Measurements from ENCODE around the gene PGBD5. TPM values are rescaled to one million over a fixed set of nuclear protein-coding genes. Genes with fewer than 3 reads are reported as not detected.

PGBD5 gene
- total RNA-seq, 2 experiments from 2014 or later: not detected

DNA sequence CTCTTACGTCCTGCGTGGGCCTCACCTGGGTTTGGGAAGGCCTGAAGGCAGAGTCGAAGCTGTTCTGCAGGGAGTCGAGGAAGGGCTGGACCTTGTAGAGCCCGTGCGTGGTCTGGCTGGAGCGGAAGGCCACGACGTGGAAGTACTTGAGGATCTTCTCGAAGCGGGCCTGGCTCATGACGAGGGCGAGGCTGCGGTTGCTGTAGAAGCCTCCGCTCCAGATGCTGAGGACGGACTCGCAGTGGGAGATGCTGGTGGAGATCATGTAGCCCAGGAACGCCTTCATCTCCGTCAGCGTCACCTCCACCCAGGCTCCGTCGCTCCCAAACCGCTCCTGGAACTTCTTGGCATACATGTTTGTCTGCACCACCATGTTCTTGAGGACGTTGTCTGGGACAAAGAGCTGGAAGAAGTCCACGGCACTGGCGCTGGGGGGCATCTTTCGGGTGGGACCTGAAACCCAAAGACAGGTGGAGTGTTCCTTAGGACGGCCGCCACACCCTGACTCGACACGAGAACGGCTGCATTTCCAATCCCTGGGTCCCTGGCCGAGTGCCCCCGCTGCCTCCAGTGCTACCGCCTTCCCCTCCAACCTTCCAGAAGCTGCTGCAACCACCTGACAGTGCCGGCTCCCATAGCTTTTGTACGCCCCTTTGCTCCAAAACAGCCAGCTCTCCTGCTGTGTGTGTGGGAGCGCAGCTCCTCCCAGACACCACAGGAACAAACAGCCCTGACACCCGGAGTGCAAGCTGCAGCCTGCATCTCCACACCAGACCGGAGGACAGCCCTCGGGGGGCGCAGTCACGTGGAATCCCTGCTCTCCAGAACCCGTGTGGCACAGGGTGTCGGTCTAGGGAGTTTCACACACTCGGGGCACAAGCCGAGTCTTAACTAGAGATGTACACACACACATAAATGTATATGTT, 69.0 kb downstream of the PGBD5 start:
- no peak for DNase-seq (ENCODE audit: low spot score)
- Histone ChIP-seq H3K4me2 (ENCODE audit: low read length) (no peak overlapping the region), H3K9me2 (ENCODE audit: insufficient read depth, low read length) (no peaks in the 10 kb centered on the region), H3K4me1 (ENCODE audit: insufficient read depth, low read length, poor library complexity, severe bottlenecking) (no peaks in the 10 kb centered on the region), H3K36me3 (ENCODE audit: insufficient read depth, low read length) (no peaks in the 10 kb centered on the region), H3K4me3 (ENCODE audit: low read depth, low read length, poor library complexity, severe bottlenecking) (no peak overlapping the region), H3K79me2 (ENCODE audit: insufficient read depth, low read depth, low read length) (no peaks in the 10 kb centered on the region), H2AFZ (ENCODE audit: low read length) (no peak overlapping the region), H4K20me1 (ENCODE audit: insufficient read depth, low read length) (no peaks in the 10 kb centered on the region), H3K27ac (ENCODE audit: low read depth, low read length, poor library complexity, severe bottlenecking) (no peak overlapping the region), H3K9me3 (ENCODE audit: low read length) (no peaks in the 10 kb centered on the region)
- CTCF ChIA-PET (ENCODE audit: unreplicated experiment): no interaction called here
- BruUV-seq (replicated peaks): no TSS peak
- POLR2A ChIA-PET: interaction anchor here (0.7 kb wide), 1 partner anchor 279 kb away, joined by 3 read pairs; no protein-coding TSS in a partner anchor
- TF ChIP-seq EZH2phosphoT487 (IDR thresholded peaks at IDR 0.05; ENCODE audit: borderline replicate concordance, low read depth, low read length) (no peak), CTCF (conservative IDR thresholded peaks at IDR 0.05; ENCODE audit: low read length) (no peak)
- intact Hi-C loops (cut with micrococcal nuclease; ENCODE audit: unreplicated experiment): no loop called here

- Histone ChIP-seq H3K4me2 (ENCODE audit: low read length) (no peak overlapping the region), H4K20me1 (ENCODE audit: insufficient read depth, low read length) (no peaks in the 10 kb centered on the region), H3K4me3 (ENCODE audit: low read depth, low read length, poor library complexity, severe bottlenecking) (no peak overlapping the region), H3K9me3 (ENCODE audit: low read length) (no peaks in the 10 kb centered on the region), H3K9me2 (ENCODE audit: insufficient read depth, low read length) (no peaks in the 10 kb centered on the region), H2AFZ (ENCODE audit: low read length) (no peak overlapping the region), H3K36me3 (ENCODE audit: insufficient read depth, low read length) (no peaks in the 10 kb centered on the region), H3K4me1 (ENCODE audit: insufficient read depth, low read length, poor library complexity, severe bottlenecking) (no peaks in the 10 kb centered on the region), H3K79me2 (ENCODE audit: insufficient read depth, low read depth, low read length) (no peaks in the 10 kb centered on the region), H3K27ac (ENCODE audit: low read depth, low read length, poor library complexity, severe bottlenecking) (no peak overlapping the region)
- TF ChIP-seq CTCF (conservative IDR thresholded peaks at IDR 0.05; ENCODE audit: low read length) (no peak), EZH2phosphoT487 (IDR thresholded peaks at IDR 0.05; ENCODE audit: borderline replicate concordance, low read depth, low read length) (no peak)
- DNase-seq (ENCODE audit: low spot score): no peak
- intact Hi-C loops (cut with micrococcal nuclease; ENCODE audit: unreplicated experiment): no loop called here
- no TSS peak for BruUV-seq (replicated peaks)
- CTCF ChIA-PET (ENCODE audit: unreplicated experiment): no interaction called here
- POLR2A ChIA-PET: interaction anchor here (0.7 kb wide), 1 partner anchor 278 kb away, joined by 3 read pairs; no protein-coding TSS in a partner anchor
Measured at GRCh38 chr1:230356190-230356589, 69.9 kb downstream of the PGBD5 start.

- Histone ChIP-seq H3K79me2 (ENCODE audit: insufficient read depth, low read depth, low read length) (no peaks in the 10 kb centered on the region), H3K4me3 (ENCODE audit: low read depth, low read length, poor library complexity, severe bottlenecking) (no peak overlapping the region), H4K20me1 (ENCODE audit: insufficient read depth, low read length) (no peaks in the 10 kb centered on the region), H3K4me1 (ENCODE audit: insufficient read depth, low read length, poor library complexity, severe bottlenecking) (no peaks in the 10 kb centered on the region), H3K9me2 (ENCODE audit: insufficient read depth, low read length) (no peaks in the 10 kb centered on the region), H3K36me3 (ENCODE audit: insufficient read depth, low read length) (no peaks in the 10 kb centered on the region), H2AFZ (ENCODE audit: low read length) (no peak overlapping the region), H3K27ac (ENCODE audit: low read depth, low read length, poor library complexity, severe bottlenecking) (no peak overlapping the region), H3K4me2 (ENCODE audit: low read length) (no peak overlapping the region), H3K9me3 (ENCODE audit: low read length) (no peaks in the 10 kb centered on the region)
- BruUV-seq (replicated peaks): no TSS peak
- ChIA-PET POLR2A (no interaction called here), CTCF (ENCODE audit: unreplicated experiment) (no interaction called here)
- intact Hi-C loops (cut with micrococcal nuclease; ENCODE audit: unreplicated experiment): no loop called here
- TF ChIP-seq EZH2phosphoT487 (IDR thresholded peaks at IDR 0.05; ENCODE audit: borderline replicate concordance, low read depth, low read length) (no peak), CTCF (conservative IDR thresholded peaks at IDR 0.05; ENCODE audit: low read length) (no peak)
- no peak for DNase-seq (ENCODE audit: low spot score)
Measured at GRCh38 chr1:230355594-230355993, 70.5 kb downstream of the PGBD5 start.

All from OCI-LY7 (cell line).